ENCODE results near the gene NDUFS2.
"Not testable (repeated sequence)": the region's sequence is repeated elsewhere in the genome, so short reads cannot be mapped to it uniquely, and the experiment has no call there.

NDUFS2 gene

GRCh38 chr1:161255955-161256520, 53.9 kb downstream of the NDUFS2 start:
- not testable (repeated sequence) for FAIRE-seq

DNA sequence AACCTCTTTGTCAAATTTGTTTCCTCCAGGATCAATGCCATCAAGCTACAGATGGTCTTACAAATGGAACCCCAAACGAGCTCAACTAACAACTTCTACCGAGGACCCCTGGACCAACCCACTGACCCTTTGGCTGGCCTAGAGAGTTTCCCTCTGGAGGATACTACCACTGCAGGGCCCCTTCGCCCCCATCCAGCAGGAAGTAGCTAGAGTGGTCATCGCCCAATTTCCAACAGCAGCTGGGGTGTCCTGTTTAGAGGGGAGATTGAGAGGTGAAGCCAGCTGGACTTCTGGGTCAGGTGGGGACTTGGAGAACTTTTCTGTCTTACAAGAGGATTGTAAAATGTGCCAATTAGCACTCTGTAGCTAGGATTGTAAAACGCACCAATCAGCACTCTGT, 54.9 kb downstream of the NDUFS2 start:
- FAIRE-seq, result not testable (repeated sequence)

GRCh38 chr1:161258439-161259344, 56.5 kb downstream of the NDUFS2 start, which contains the start of gene PCP4L1:
Gene PCP4L1, plus strand, starts transcription at chr1:161258745. Its CDS starts 230 bp downstream, at chr1:161258975.
- FAIRE-seq, result no peak

- FAIRE-seq, result no peak
Measured at GRCh38 chr1:161259345-161259702, 57.2 kb downstream of the NDUFS2 start.

GRCh38 chr1:161259765-161260164, 57.6 kb downstream of the NDUFS2 start:
- no peak for FAIRE-seq

- no peak for FAIRE-seq
Measured at GRCh38 chr1:161260376-161261260, 58.5 kb downstream of the NDUFS2 start.

DNA sequence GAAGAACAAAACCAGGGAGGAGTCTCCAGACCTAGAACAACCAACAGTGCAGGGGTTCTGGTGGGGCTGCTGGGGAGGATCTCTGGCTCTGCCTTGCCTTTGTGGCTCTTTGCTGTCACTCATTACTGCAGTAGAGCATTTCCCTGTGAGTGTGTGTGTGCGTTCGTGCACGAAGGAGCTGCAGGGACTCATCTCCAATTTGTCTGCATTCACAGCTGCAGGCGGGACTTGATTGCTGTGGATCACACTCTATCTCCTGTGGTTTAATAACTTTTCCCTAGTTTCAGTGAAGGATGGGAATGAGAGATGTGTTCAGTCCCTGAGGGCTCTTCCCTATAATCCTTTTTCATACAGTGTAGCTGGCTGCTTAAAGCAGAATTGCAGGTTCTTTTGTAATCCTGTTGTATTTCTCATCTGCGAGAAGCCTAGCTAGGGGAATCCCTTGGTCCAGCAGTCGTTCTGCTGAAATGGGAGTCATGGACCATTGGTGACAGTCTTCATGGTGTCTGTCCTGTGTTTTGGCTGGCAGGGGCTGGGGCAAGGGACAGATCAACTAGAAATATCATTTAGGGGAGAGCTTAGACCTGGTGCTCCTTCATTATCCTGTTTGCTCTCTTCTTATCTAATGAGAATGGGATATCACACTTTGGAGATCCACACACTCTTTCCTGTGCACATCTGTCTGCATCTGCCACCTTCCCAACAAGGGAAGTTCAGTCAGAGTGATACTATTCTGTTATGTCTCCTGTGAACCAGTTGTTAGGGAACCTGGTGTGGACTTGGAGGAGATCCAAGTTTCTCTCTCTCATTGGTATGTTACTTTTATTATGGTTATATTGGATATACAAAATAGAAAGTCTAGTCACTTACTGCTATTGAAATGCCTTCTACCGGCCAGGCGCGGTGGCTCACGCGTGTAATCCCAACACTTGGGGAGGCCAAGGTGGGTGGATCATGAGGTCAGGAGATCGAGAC, 59.4 kb downstream of the NDUFS2 start:
- FAIRE-seq, result no peak

All from G401.6 (cell line).